KG1 (cell line): Measurements from ENCODE around the gene ASTN2.

Experiments
- DNase-seq: peaks from one replicate; lab custom pipeline; 2025; lab: John Stamatoyannopoulos, UW

The ASTN2 gene

DNA sequence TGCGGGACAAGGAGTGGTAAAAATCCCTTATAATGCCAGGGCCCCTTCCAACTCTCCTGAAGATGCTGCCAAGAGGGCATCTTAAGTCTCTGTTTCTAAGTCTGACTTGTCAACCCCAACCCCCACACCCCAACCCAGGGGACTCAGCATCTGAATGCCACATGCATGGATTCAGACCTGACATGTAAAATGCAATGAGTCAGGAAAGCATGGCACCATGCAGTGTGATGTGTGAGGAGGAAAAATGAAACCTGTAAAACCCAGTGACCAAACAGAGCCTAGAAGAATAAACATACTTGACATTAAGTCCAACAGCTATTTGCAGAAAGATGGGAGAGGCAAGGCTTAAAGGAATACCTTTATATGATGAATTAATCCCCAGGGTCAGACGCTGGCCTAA is 112.4 kb downstream of the ASTN2 start:
- DNase-seq: no peak

DNA sequence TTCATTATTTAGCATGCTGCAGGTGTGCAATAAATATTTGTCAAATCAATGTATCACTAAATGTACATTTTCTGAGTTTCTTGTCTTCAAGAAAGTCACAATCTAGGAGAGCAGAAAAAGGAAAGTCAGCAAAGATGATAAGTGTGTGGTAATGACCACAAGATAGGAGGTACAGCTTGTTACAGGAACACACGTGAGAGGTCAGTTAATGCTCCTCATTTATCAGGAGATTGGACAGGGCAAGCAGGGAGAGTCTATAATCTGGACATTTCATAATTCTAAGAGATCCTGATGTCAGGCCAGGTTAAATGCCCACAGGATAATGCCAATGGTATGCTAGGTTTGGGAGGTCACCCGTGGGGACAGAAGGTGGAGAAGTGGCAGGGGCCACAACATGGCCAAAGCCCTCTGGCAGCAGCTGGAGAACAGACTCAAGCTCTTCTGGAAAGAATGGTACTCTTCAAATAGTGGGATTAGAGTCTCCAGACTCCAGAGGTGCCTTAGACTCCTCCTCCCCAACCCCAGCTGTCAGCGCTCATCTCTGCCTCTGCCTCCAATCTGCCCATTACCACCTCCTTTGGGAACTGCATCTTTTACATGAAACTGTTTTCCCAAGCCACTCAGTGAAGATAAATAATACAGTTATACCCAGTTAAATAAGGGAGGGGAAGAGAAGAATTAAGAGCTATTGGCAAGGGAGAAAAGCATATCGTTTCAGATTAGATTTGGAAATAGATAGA is 114.3 kb downstream of the ASTN2 start:
- no peak for DNase-seq

DNA sequence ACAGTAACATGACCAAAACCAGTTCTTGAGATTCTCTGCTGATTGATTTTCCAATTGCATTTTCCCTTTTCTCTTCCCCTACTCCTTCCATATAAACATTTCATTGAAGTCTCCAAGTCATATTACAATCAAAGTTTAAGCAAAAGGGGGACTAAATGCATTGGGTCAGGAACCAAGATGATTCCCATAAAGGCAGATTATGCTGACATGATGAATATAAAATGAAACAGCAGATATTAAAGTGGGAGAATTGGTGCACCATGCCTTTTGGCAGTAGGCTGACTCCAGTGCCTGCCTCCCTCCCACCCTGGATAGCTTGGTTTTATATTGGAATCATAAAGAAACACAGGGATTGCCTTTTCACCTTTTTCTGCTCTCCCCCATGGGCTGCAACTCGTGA is 118.4 kb downstream of the ASTN2 start:
- no peak for DNase-seq

DNA sequence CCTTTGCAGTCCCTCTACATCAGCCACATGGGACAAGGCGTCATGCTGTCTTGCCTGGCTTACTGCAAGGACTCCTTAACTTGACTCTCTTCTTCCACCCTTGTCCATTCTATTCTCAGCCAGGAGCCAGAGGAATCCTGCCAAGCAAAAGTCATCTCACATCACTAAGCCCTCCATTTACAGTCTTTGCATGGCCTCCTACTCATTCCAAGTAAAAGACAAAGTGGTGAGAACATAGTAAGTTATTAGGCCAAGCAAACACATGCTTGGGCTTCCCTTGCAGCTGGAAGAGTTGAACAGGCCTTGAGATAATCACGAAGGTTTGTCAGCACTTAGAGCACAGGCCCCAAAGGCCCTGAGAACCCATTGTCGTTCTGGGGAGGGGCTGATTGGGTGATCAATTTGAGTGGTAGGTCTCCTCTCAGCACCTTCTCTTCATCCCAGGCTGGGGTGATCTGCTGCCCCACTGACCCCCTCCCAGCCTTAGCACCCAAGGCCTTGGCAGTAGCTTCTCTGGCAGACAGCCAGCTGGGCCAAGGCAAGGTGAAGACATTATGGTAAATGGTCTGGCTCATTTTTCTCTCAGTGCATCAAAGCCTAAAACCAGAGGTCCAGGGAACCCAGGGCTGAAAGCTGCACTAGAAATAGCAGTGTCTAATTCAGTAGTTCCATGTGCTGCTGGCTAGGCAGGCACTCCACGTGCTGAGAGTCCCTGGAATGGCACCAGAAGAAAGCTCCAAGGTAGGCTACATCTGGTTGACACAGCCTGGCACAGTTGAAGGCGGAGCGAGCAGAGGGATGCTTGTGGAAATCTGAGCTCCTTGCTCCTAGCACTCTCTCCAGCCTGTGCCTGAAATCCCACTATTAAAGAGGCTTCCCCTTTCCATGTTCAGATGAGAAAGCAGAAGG is 121.4 kb downstream of the ASTN2 start:
- no peak for DNase-seq

DNA sequence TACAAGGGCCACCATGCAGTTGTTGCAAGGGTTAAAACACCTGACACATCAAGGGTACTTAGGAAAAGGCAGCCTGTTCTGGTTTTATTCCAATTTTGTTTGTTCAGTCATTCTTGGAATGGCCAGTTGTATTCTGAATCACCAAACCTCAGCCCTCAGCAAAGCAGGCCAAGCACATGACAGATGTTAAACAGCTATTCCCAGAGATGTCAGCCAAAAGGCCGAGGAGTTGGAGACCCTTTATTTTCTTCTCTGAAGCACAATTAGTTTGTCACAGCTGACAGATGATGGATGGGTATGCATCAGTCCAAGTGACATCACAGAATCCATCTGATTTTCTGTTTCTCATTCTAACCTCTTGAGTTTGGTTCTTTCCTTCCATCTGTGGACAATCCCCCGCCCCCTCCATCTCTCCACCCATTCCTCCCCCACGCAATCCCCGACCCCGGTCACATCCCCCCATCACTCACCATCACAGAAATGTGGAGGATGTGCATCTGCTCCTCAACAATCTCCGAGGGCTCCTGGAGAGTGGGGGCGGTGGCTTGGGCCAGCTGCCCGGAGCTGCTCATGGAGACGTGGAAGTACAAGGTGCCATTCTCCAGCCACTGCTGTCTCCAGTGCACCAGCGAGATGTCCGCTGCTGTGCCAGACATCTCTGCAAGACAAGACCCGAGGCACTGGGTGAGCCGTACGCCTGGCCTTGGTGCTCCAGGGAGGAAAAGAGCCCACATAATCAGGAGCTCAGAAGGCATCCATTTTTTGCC is 123.8 kb downstream of the ASTN2 start:
- no peak for DNase-seq

DNA sequence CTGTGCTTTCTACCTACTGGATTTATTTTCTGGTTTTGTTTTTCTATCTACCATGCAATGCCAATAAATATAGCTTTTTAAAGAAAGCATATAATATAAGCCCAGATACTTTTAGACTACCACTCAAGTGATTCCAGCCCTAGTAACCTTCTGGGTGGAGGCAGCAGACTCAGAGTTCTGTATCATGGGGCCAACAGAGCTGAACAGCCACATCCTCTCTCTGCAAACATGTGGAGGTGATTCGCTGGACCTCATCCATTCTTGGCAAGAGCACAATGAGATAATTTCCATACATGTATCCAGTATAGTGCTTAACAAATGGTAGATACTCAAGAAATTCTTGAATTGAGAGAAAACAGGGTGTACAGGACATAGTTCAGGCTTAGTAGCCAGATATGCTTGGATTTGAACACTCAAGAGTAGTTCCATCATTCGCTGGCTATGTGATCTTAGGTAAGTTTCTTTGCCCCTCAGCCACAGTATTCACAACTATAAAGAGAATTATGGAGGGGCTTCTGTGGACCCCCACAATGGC is 124.5 kb downstream of the ASTN2 start:
- DNase-seq: no peak

DNA sequence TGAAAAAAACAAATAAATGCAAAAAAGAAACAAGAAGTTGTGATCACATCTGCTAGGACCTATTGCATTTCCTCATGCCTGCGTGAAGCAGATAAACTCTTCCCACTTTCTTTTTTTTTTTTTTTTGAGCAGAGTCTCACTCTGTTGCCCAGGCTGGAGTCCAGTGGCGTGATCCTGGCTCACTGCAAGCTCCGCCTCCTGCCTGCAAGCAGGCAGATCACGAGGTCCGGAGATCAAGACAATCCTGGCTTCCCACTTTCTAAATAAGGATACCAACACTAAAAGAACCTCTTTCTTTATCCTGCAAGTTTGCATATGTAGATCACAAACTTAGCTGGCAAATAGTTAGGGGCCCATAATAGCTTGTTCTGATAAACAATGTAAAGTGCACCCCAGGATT is 128.6 kb downstream of the ASTN2 start:
- DNase-seq: no peak

DNA sequence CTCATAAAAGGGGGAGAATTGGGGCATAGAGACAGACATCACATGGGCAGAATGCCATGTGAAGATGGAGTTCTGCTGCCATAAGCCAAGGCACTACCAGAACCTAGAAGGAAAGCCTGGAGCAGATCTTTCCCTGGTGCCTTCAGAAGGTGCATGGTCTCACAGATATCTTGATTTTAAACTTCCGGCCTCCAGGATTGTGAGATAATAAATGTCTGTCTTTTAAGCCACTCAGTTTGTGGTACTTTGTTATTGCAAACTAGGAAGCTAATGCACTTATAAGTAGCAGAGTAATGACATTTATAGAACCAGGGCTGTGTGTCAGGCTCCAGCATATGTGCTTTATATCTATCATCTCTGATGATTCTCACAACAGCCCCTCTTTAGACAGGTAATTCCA is 130.4 kb downstream of the ASTN2 start:
- DNase-seq: no peak

DNA sequence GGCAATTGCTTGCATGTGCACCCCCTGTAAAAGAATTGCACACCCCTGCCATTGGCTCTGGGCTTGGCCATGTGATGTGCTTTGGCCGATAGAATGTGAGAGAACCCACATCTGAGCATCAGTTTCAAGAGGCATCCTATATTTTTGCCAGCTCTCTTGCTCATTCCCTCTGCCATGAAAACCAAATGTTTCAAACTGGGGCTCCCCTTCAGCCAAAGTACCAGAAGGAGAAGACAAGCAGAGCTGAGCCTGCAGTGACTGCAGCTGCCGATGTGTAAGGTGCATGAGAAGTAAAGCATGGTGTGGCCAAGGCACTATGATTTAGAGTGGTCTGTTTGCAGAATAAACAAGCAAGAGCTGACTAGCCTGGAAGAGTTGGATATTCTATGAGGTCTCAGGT is 132.3 kb downstream of the ASTN2 start:
- no peak for DNase-seq

DNA sequence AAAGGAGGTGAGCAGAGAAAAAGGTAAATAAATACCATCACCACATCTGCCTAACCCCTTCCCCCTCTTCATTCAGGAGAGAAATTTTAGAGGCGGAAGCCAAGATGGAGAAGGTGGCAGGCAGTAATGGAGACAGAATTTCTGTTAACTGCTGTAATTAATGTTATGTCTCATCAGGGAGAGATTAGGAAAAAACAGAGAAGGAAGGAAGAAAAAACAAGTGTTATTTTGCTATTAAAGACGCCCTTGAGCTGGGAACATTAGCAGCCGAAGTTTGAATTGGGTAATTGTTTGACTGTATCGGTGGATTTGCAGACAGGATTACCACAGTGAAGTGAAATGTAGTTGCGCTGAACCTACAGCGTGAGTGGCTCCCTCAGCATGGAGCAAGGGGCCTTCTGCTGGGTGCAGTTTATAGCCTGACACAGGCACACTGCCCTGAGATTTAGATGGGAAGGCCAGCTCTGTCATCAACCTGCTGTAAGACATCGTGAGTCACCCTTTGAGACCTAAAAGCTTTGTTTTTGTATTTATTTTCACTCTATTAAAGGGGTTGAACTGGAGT is 136.3 kb downstream of the ASTN2 start:
- no peak for DNase-seq

DNA sequence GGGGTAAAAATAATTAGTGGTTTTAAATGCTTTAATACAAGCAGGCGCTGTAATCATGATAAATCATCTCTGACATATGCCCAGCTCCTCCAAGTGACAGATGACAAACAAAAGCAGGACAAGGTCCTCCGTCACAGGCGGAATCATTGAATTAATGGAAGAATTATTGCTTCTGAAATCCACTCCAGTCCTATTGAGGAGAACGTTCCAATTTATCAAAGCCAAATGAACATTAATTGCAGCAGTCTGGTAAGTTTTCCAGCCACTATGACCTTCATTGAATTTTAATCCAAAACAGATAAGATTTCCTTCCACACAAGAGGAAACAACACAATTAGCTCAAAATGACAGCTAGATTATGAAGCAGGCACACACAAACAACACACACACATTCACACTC is 136.8 kb downstream of the ASTN2 start:
- no peak for DNase-seq

DNA sequence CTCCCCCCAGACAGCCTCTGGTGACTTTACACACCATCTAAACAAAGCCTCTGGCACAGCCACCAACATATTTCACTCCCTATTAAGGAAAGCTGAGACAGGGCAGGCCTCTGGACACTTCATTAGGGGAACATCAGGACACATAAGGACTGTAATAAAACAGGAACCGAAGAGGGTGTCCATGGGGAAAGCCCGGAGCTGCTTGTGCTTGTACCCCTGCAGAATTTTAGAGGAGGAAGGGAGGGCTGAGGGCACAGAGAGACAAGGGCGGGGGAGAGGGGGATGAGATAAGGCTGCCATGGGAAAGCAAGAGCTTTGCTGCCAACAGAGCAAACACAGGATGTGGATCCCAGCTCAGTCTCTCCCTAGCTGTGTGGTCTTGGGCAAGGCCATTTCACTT is 138.4 kb downstream of the ASTN2 start:
- DNase-seq: no peak

DNA sequence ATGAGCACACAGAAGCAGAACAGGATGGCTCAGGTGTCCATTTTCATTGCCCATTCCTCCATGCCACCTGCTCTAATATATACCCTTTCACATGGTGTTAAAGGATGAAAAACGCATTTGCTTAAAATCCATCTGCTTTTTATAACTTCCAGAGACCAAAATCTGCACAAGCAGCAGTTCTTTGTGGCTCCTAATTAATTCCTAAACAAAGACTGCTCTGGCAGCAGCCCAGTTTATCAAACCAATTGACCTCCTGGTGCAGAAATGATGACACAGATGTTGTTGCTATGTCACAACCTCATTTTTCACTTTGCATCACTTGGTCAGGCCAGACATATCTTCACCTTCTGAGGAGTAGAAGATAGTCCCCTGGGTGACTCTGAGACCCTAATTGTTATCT is 141.2 kb downstream of the ASTN2 start:
- no peak for DNase-seq

DNA sequence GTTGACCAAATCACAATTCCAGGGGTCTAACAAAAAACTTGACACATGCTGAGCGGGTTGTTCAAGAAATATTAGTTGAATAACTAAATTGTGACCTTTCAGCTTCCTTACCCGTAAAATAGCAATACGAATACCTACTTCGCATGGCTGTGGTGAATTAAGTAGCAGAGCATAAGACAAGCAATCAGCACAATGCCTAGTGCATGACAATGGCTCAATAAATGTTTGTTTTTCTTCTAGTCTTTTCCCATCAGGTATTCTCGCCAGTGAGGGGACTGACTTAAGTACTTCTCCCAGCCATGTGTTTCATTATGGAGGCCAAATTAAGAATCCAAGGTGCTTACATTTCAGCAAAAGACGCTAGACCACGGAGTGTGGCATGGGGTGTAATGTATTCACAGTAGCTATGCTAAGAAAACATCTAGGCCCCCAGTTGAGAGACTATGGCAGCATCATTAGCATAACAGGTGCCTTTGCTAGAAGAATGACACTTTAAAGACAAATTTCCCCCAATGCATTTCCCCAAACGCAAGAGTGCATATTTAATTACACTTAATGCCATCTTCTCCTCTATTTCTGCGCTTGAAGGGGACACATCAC is 145.9 kb downstream of the ASTN2 start:
- no peak for DNase-seq

DNA sequence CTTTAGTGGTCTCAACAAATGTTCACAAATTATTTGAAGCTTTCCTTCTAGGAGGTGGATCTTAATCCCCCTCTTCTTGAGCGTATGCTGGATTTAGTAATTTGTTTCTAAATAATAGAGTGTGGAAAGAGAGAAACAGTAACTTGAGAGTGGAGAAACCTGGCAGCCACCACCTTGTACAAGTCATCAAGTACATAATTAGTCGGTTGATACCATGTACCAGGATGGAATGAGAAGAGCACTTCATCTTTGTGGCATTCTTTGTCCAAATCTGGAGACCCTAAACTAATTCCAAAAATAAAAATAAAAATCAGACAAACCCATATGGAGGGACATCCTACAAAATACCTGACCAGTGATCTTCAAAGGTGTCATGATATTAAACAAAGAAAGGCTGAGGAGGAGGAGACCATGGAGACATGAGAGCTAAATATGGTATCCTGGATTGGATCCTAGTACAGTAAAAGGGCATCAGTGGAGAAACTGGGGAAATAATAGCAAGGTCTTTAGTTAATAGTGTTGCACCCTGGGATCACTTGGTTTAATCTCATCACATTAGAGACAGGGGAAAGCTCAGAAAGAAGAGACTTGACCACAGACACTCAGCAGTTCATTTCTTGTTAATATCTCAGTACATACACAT is 147.9 kb downstream of the ASTN2 start:
- no peak for DNase-seq

DNA sequence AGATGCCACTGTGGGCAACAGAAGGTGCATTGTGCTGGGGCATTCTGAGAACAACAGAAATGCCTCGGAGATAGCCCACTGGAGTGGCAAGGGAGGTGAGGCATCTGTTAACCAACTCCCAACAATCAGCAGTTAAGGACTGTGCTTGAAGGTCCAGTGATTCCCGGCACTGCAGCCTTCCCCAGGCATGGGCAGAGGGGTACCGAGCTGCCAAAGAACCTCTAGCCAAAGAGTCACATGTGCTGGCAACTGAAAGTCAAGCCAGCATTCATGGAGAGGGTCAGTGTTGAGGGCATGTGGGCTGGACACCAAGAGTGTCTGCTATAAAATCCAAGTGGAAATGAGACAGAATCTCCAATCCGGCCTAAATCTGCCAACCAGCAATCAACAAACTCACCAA is 149.6 kb downstream of the ASTN2 start:
- DNase-seq: no peak

DNA sequence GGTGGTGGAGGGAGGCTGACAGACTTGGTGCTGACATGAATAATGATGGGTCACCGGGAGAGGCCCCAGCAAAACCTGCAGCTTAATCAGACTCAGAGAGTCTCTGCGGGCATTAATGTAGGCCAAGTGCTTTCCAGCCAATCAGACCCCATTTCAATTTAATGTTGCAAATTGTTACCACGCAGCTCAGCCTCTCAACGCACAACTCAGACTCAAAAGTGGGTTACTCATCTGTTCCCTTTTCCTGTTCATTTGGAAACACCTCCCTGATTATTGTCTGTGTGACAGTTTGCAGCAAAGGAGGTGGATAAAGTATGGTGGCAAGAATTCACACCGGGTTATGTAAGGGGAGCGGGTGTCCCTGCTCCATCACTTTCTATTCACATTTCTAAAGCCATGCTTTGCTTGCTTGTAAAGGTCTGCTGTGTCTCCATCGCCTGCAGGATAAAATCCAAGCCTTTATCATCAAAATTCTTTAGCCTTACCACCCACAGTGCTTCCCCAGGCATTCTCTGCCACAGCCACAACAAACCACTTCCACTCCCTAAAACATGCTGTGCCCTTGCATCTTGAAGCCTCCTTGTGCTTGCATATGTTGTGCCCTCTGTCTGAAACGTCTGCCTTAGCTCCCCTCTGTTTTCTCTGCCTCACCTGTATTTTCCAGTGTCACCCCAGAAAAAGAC is 156.5 kb downstream of the ASTN2 start:
- no peak for DNase-seq

DNA sequence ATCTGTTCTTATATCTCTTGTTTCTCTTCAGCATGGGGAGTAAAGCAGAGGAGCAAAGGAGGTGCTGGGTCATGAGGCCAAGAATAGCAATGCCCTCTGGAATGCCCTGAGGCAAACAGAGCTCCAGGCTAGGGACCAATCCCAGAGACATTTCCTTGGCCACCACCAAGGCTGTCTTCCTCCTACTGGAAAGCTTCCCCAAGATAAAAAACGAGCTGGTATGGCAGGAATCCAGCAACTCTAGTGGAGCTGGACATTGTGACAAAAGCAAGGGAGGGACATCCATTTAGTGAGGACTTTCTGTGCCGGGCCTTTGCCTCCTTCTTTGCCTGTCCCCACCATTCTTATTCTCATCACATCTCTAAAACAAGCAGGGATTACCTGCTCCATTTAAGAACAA is 161.6 kb downstream of the ASTN2 start:
- DNase-seq: no peak

DNA sequence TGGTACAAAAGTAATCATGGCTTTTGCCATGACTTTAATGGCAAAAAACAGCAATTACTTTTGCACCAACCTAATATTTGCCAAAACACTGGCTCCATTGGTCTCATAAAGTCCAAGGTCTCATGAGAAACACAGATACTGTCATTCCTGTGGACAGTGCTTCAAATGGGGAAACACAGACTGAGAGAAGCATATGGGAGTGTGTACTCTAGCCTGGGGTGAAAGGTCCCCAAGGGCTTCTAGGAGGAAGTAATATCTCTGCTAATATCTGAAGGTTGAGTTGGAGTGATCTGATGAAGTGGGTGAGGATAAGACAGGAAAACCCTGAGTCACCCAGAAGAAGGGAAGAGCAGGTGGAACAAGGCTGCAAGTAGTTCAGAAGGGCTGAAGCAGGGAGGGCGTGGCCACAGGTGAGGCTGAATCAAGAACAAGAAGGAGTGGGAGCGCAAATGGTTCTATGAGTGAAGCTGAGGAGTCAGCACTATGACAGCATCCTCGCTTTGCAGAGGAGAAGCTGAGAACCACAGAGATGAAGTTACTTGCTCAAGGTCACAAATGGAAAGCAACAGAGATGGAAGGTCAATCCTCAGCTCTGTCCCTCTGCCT is 164.1 kb downstream of the ASTN2 start:
- no peak for DNase-seq

DNA sequence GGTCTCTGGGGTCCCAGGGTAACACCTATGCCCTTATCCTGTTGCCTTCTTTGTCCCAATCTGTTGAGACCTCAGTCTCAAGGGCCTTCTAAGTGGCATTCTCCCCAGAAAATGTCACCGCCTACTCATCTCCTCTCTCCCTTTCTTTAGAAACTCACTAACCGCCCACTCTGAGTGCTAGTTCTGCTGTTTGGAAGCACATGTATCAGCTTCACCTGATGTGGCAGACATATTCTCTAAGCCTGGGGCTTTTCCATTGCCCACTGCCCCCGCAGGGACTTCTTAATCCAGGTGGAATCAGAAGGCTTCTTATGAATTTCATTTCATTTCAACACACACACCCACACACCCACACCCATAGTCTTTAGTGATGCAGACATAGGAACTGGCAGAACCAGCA is 165.1 kb downstream of the ASTN2 start:
- DNase-seq: no peak
